HG03460 (cell line): Measurements from ENCODE around the gene JPH3.

Experiments used
- ATAC-seq: cut with Tn5 transposase; IDR thresholded peaks from one replicate; pipeline ENCODE4 v1.9.1; 2021; ENCODE audit not compliant: unreplicated experiment

Gene JPH3

DNA sequence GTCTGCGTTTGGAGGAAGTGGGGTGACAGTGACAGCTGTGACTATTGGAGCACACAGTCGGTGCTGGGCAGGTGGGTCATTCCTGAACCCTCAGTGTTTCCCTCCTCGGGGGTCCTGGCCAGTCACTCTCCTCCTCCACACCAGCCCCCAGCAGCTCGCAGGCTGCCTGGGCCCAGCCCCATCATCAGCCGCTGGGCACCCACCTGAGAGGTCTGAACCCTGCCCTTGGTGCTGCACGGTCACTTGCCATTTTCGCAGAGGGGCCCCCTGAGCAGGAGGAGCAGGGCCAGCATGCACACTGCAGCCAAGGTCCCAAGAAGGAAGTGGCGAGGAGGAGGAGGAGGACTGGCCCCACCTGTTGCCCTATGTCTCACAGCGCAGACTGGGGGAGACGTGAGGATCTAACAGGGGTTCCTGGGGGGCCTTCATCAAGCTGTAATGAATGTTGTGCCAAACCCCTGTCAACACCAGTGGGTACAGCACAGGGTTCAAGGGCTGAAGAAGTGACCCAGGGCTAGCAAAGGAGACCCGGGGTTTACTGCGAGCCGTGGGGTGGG lies 23.0 kb downstream of the JPH3 start:
- no peak for ATAC-seq

DNA sequence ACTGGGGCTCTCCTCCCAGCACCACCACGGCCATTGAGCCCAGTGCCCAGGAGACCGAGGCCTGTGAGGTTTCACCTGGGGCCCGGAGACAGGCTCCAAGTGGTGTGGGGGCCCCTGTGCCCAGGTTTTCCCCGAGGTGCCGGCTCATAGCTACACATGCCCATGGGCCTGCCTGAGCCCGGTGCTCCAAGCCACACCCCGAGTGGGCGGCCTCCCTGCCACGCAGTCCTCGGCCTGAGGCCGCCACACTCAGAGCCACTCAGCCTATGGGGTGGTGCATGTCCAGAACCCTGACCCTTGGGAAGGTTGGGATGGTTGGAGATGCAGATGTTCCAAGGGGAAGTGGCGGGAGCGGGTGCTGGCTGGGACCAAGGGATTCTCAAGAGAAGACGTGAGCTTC lies 24.1 kb downstream of the JPH3 start:
- ATAC-seq: no peak

DNA sequence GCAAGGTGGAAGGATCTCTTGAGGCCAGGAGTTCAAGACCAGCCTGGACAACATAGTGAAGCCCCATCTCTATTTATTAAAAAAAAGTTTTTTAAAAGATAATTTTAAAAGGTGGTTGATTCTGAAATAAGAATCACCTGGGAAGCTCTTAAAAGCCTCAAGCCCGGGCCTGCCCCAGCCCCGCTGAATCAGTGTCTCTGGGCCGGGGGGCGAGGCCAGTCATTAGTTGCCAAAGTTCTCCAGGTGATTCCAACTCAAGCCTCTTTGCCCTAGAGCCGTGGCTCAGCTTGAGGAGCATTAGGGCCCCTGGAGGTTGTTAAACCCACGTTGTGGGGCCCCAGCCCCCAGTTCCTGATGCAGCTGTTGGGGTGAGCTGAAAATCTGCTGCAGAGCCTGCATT lies 24.6 kb downstream of the JPH3 start:
- ATAC-seq: no peak

DNA sequence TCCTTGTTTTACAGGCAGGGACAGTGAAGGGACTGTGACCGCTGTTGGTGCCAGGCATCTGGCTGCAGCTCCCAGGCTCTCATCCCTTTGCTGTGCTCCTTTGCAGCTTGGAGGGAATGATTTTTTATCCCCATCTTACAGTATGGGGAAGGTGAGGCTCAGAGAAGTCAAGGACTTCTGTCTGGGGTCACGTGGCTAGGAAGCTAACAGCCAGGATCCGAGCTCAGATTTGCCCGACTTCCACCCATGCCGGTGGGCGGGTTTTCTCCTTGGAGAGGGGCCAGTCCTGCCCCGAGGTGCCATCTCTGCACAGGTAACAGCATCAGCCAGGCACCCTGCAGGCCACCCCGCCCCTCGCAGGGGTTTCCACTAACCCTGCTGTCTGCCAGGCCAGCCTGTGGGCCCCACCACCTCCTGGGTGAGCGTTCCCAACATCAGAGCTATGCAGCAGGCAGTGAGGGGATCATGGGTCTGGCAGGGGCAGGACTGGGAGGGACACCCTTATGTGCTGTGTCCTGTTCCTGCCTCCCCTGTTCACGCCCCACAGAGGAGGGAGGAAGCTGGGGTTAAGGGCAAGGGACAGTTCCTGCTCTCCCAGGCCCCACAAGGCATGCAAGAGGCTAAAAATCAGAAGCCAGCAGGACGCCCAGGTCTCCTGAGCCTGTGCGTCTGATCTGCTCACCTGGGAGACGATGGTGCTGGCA lies 25.4 kb downstream of the JPH3 start:
- ATAC-seq: no peak

DNA sequence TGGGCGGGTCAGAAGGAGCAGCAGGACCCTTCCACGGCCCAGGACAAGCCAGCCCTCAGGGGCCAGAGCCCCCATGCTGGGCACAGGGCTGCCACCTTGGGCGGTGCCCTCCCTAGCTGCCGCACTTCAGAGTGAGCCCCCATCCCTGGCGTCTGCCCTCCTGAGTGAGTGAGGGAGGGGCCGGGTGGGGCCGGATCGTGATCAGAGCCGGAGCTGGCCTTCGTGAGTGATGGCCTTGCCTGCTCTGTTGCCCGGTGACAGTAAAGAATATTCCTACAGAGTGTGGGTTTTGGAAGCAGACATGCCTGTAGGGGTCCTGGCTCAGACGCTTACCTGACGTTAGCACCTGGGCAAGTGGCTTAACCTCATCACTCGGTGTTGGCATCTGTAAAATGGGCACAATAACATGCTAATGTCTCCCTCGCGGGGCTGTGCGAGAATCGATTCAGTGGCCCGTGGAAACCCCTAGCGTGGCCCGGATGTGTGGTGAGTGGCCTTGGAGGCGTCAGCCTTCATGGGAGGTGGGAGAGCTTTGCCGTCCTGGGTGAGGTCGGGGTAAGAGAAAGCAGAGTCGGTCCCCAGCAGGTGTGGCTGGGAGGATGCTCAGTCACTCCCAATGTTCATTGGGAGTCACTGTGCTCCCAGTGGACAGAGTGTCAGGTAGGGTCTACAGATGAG lies 26.1 kb downstream of the JPH3 start:
- no peak for ATAC-seq

DNA sequence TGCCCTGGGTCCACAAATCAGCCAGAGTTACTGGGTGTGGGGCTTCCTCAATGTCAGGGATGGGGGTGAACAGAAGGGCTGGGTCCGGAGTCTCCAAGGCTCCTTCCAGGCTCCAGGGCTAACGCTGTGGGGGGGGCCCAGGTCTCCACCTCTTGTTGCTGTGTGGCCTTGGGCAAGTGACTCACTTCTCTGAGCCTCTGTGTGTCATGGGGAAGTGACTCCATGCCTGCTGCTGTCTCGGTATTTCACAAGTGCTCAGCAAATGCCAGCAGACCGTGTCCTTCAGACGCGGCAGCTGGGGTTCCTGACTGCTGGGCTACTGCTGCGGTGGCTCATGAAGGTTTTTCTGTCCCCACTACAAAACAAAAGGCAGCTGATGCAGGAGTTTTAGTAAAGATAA lies 26.6 kb downstream of the JPH3 start:
- ATAC-seq: no peak

DNA sequence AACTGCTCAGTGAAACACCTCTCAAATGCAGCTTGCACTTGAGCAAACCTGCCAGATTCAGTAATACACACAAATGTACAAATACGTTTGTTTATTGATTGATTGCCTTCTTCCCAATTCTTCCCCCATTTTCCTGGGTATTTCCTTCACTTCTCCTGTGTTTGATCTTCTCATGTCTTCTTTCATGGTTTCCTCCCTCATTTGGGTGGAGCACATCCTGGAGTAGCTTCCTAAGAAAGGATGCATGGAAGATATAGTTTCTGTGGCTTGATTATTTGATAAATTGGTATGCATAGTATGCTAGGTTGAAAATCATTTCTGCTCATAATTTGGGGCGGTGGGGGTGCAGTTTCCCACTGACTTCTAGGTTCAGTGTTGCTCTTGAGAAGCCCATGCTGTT lies 28.8 kb downstream of the JPH3 start:
- ATAC-seq: no peak

DNA sequence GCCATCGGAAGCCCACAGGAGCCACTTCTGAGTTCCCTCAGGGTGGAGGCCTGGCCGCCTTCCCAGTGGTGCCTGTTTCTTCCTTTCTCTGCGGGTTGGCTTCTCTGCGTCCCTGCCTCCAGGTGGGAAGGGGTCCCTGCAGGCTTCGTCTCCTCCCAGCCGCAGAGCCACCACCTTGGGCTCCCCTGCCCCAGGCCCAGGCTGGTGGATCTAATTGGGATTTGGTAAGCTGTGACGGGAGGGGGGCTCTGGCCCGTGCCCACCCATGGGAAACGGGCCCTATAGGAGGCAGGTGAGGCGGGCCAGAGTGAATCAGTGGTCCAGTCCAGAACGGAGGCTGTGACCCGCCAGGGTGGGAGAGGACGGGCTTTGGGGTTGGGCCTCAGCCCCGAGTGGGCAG lies 32.1 kb downstream of the JPH3 start:
- no peak for ATAC-seq

DNA sequence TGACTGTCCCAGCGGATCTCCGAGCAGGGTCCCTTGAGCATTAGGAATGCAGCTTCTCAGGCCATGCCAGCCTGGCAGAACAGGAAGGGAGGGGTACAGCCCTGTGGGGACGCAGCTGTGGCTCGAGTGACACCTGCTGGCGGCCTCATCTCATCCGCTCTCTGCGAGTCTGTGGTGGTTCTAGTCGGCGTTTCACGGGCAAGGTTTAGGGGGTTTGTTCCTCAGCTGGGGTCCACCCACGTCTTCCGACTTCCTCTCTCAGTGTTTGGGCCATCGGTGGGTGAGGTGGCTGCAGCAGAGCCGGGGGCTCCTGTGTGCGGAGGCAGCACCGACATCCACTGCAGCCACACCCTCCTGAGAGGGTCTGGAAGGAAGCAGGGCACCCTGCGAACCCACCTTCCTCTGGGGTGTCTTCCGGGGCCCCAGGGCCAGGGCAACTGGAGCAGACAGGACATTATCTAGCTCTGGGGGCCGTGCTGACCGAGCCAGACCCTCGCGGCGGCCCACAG lies 33.3 kb downstream of the JPH3 start:
- no peak for ATAC-seq

DNA sequence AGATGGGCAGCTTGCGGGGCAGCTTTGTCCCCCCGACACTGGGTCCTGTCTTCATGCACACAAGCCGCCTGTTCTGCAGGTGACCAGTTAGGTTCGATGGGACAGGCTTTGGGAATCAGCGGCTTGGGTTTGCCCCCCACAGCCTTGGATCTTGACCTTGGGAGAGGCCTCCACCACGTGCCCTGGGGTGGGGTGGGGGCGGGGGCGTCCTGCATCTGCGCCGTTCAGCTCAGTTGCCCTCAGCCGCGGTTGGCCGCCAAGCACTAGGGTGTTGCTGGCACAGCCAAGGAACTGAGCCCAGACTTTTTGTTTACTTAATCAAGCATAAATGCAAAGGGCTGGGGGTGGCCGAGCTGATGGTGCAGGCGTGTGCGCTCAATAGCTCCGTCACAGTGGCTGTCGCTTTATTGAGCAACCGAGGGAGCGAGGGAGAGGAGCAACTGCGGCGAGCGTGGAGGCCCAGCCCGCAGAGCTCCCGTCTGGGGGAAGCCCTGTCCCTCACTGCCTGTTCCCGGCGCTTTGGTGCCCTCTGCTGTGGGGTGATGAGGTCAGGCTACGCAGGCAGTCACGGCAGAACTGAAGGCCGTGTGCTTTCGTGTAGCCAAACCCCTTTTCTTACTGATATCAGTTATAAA lies 33.9 kb downstream of the JPH3 start:
- ATAC-seq: peak; percentile 53

DNA sequence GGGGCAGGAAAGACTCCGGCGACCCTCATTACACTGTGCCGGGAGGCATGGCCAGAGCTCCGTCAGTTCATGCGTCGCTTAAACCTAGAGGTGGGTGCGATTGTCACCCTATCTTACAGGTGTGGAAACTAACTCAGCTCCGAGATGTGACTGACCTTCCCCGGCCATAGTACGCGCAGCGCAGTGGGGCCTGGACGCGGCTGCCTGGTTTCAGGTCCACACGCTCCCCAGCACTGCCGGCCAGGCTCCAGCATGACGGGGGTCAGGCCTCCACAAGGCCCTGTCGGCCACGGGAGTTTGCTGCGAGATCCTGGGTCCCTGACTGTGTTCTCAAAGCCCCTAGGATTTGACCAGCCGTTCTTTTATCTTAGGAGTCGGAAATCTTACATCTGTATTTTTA lies 34.4 kb downstream of the JPH3 start:
- no peak for ATAC-seq

DNA sequence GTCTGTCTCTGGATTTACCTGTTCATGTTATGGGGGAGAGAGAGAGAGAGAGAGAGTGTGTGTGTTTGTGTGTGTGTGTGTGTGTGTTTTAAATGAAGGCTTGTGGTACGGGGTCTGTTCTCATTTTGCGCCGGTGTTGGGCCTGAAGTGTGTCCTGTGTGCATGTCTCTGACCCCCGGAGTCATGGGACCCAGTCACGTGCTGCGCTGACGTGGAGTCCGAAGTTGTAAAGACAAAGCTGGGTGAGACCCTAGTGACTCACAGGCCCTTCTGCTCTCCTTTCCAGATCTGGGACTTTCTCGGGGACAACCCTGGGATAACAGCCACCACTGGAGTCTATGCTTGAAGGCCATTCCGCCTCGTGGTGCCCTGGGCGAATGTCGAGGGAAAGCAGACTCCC lies 35.0 kb downstream of the JPH3 start:
- no peak for ATAC-seq

DNA sequence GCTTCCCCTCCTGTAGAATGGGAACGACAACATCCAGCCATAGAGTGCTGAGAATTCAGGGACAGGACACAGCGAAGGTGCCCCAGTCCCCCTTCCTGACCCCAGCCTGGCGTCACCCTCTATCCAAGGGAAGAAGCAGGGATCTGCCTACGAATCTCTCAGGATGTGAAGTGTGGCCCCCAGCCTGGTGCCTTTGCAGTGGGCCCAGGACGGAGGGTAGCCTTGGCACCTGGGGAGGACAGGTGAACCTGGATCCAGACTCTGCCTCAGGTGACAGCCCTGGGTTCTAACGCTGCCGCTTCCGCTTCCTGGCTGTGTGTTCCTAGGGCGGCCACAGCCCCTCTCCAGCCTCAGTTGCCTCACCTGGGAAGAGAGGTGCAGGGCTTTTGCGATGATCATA lies 36.4 kb downstream of the JPH3 start:
- no peak for ATAC-seq

DNA sequence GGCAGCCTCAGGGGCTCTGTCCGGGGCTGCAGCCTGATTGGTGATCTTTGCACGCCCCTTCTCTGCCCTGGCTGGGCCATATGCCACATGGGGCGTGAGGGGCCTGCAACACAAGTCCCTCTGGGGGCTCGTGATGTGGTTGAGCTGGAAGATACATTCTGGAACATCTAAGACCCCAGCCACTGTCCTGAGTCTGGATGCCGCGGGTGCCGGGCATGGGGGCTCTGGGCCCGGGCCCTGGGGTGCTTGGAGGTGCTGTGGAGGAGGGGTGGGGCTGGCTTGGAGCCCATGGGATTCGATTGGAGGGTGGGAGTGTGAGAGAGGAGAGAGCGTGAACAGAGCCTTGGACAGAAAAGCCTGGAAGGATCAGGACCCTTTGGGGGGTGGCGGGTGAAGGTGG lies 39.4 kb downstream of the JPH3 start:
- ATAC-seq: no peak

DNA sequence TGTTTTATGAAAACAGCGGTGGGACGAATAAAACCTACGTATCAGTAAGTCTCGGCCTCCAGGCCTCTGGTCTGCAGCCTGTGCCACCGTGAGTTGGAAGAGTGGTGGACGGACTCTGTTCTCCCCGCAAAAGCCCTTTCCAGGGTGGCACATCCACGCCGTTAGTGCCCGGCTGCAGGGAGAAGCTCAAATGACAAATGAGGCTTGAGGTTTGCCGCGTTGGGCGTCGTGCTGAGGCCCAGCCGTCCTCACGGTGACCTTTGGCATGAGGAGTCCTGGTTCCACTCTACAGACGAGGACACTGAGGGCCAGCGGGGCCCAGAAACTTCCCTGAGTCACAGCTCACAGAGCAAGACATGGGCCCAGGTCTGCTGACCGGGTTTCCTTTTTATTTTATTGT lies 40.2 kb downstream of the JPH3 start:
- no peak for ATAC-seq

DNA sequence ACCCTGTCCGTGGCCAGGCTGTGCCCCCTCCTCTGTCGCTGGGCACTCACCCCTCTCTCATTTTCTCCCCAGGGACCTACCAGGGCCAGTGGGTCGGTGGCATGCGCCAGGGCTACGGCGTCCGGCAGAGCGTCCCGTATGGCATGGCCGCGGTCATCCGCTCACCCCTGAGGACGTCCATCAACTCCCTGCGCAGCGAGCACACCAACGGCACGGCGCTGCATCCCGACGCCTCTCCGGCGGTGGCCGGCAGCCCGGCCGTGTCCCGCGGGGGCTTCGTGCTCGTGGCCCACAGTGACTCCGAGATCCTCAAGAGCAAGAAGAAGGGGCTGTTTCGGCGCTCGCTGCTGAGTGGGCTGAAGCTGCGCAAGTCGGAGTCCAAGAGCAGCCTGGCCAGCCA lies 41.9 kb downstream of the JPH3 start:
- no peak for ATAC-seq

DNA sequence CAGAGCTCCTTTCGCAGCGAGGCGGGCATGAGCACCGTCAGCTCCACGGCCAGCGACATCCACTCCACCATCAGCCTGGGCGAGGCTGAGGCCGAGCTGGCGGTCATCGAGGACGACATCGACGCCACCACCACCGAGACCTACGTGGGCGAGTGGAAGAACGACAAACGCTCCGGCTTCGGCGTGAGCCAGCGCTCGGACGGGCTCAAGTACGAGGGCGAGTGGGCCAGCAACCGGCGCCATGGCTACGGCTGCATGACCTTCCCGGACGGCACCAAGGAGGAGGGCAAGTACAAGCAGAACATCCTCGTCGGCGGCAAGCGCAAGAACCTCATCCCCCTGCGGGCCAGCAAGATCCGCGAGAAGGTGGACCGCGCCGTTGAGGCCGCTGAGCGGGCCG lies 42.3 kb downstream of the JPH3 start:
- no peak for ATAC-seq

DNA sequence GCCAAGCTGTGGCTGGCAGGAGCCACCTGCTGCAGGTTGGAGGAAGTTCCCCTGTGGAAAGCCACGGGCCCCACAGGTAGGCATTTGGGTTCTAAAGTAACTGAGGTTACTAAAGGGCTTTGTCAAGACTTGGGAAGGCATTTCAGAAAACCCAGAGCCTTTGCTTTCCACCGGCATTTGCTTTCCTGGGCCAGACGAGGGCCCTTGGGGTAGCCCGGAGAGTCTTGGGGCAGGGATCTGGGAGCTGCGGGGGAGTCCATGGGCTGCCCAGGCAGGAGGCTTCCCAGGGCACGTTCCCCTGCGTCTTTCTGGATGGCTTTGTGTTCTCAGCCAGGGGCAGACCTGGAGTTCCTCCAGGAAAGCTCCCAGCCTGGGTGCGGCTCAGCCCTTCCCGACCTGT lies 43.5 kb downstream of the JPH3 start:
- ATAC-seq: no peak

DNA sequence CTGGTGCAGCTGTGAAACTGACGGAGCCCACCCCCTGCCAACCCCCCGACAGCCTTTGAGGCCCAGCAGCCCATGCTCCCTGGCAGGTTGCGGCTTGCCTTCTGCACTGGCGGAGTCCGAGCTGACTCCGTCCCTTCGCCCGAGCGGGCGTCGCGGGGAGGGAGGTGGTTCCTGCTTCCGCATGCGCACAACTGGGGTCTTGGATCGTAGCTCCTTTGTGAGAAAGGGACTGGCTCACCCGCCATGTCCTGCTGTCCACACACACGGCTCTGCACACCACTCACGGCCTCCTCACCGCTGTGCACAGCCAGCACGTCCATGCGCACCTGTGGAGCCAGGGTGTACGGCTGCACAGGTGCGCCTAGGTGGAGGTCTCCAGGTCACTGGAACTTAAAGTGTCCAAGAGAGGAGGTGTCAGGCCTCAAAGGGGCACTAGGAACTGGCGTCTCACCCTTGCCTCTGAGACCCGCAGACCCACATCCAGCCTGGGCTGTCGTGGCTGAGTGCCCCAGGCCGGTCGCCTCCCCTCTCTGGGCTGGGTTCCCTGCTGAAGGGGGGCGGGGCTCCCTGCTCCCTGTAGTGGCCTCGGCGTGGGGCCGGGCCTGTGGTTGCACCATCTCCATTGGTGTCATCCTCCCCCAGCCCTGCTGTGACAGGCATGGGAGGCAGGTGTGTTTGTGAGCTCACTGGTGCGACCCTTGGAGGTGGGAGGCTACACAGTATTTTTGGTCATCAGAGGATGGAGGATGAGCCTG lies 45.3 kb downstream of the JPH3 start:
- ATAC-seq: no peak

DNA sequence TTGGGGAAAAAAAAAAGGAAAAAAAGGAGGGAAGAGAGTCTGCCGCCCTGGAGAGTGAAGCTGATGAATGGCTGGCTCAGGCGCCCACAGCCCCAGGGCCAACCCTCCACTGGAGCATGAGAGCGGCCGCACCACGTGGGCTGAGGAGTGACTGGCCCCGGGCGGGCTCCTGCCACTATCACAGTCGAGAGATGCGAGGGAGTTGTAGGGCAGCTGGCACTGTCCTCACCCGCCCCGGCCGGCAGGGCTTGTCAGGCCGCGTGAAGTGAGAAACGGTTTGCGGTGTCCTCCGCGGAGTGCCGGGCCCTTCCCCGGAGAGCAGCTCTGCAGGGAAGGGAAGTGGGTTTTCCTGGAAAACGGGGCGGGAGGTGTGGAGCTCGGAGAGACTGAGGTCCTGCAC lies 45.9 kb downstream of the JPH3 start:
- no peak for ATAC-seq
